GM12865 (cell line): ENCODE measurements around the gene ADARB2.
A peak's percentile ranks its signal among the peaks of the same experiment; 100 is the strongest.

Source experiments
- DNase-seq: peaks from one replicate; pipeline ENCODE4 v3.0.0; 2010; ENCODE audit warnings: low read depth
- H3K4me3 ChIP-seq: 2 replicates; pipeline ENCODE4 v1.5.1; 2011; ENCODE audit warnings: mild to moderate bottlenecking, low read depth, low read length, control low read depth
- CTCF ChIP-seq: IDR thresholded peaks from 2 replicates; pipeline ENCODE4 v1.5.1; 2011; ENCODE audit warnings: low read length, control low read depth, low read depth, inconsistent platforms; ENCODE audit not compliant: insufficient read depth; ENCODE audit errors: missing control alignments

The ADARB2 gene

GRCh38 chr10:1745780-1746456 is 8.6 kb upstream of the ADARB2 start:
- H3K4me3 ChIP-seq: no peak overlapping the region
- TF ChIP-seq CTCF: no peak

GRCh38 chr10:1744524-1744923 is 7.2 kb upstream of the ADARB2 start:
- TF ChIP-seq CTCF: no peak
- no peak overlapping the region for H3K4me3 ChIP-seq
- DNase-seq: no peak

More at GRCh38 chr10:1745780-1746456, 8.6 kb upstream of the ADARB2 start:
- no peak for DNase-seq

GRCh38 chr10:1743141-1743540 is 5.8 kb upstream of the ADARB2 start:
- DNase-seq: no peak
- TF ChIP-seq CTCF: no peak
- no peak overlapping the region for H3K4me3 ChIP-seq

DNA sequence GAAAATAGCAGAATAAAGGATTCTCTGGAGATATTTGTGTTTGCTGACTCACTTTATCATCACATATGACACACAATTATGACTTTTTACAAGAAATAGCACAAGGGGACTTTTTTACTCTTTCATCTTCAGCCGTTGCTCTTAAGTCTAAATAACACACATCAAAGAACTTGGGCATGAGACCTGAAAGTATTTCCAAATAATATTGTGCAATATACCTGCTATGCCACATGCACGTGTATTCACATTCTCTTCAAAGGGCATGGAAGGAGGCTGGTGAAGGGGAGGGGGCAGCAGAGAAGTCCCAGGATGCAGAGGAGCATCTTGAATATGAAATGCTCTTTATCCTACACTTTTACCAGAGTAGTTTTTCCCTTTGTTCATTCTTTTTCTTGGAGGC is 4.1 kb upstream of the ADARB2 start:
- no peak for DNase-seq
- no peak overlapping the region for H3K4me3 ChIP-seq
- TF ChIP-seq CTCF: no peak

DNA sequence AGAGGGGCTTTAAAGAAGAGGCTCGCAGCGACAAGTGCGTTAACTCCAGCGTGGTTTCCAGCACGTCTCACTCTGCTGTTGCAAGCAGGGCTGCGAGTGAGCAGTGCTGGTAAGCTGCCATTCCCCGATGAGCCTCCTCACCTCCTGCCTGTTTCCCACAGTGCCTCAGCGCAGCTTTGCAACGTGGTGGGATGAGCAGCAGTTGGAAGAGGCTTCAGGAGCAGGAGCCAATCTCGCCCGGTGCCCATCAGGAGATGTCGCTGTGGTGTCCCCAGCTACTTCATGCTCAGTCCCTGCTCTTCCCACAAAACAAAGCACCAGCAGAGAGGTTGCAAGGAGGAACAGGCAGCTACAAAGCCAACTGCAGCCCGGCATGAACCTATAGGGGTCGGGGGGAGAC is 2.4 kb upstream of the ADARB2 start:
- TF ChIP-seq CTCF: no peak
- no peak overlapping the region for H3K4me3 ChIP-seq
- no peak for DNase-seq

DNA sequence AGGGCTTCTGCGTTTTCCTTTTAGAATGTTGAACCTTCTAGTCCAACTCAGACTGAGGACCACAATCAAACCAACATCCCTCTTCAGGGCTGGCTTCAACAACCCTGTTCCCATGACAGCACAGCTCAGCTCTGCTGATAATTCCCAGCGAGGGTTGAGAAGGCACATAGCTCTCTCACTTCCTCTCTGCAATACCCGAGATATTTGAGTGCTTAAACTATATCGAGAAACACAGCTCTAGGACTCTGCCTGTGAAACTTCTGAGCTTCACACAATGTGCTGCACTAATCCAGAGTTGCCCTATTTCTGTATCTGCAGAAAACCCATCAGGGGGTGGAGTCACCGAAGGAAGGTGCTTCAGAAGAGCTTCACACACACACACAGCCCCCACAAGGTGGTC is 1.6 kb upstream of the ADARB2 start:
- H3K4me3 ChIP-seq: peak overlapping the region; percentile 33
- TF ChIP-seq CTCF: no peak
- DNase-seq: peak; percentile 86

DNA sequence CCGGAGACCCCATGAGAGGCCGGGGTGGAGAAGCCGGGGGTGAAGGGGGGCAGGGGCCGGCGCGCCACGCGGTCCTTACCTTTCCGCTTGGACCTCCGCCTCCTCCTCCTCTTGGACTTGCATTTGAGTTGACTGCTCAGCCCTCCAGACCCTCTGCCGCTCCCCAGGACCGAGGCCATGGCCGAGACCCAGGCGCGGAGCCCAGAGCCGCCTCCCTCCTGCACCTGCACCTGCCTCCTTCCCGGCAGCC is 428 bp downstream of the ADARB2 start:
- H3K4me3 ChIP-seq: peak overlapping the region; percentile 86
- DNase-seq: no peak
- TF ChIP-seq CTCF: no peak
